ENCODE measurements around the gene TBC1D10A.

The TBC1D10A gene

DNA sequence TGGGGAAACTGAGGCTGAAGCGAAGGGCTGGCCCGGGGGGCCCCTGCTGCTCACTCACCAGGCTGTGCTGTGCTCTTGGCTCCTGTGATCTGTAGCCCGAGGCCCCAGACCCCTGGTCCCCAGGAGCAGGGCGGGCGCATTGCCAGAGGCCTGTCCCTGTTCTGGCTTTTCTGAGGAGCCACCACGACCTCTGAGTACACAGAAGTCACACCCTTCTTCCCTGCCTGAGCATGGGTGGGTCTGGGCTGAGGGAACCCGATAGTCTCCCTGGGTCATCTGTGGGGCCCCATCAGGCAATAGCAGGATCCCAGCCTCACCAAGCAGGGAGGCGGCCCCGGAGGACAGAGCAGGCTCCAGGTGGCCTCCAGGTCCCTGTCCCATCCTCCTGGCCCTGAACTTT lies 42.6 kb downstream of the TBC1D10A start:
- DNase-seq: no peak

DNA sequence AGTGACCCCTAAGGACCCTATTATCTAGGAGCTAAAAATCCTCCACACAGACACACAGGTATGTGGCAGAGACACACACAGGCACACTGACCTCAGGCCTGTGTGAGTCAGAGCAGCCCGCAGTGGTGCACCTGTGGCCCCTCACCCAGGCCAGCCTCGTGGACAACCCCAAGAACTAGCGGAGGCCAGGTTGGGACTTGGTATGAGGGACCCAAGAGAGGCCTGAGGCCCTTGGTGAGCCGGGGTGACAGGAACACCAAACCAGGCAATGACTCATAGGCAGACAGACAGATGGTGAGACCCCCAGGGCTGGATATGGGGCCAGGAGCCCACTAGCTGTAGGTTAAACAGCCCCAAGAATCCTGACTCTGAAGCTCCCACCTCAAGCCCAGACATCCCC lies 43.4 kb downstream of the TBC1D10A start:
- DNase-seq: no peak

DNA sequence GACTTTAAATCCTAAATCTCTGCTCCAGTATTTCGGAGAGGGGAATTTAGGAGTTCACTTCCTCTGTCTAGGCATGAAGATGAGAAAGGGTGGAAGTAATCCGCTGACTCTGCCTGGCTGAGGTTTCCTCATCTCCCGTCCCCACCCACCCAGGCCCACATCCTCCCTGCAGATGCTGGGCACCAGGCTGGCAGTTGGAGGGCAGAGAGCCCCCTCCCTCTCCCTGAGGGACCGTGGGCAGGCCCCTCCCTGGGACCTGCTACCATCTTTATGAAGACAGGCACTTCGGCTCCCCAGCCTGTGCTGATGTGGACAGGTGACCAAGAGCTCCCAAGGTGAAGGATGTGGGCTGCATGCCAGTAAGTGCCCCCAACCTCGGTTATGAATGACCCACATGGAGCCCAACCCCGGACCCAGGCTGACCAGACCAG lies 44.1 kb downstream of the TBC1D10A start:
- no peak for DNase-seq

DNA sequence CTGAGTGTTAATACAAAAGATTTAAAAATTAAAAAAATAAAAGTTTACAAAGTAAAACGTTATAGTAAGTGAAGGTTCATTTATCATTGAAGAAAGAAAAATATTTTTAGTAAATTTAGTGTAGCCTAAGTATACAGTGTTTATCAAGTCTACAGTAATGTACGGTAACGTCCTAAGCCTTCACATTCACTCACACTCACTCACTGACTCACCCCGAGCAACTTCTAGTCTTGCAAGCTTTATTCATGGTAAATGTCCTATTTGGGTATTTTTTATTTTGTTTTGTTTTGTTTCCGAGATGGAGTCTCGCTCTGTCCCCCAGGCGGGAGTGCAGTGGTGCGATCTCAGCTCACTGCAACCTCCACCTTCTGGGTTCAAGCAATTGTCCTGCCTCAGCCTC lies 46.2 kb downstream of the TBC1D10A start:
- no peak for DNase-seq

DNA sequence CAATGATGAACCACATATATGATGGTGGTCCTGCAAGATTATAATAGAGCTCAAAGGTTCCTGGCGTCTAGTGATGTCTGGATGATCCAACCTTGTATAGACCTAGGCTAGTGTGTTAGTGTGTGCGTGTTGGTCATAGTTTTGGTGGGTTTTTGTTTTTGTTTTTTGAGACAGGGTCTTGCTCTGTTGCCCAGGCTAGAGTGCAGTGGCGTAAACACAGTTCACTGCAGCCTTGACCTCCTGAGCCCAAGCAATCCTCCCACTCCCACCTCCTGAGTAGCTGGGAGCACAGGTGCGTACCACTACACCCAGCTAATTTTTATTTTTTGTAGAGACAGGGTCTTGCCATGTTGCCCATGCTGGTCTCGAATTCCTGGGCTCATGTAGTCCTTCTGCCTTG lies 46.8 kb downstream of the TBC1D10A start:
- DNase-seq: no peak

DNA sequence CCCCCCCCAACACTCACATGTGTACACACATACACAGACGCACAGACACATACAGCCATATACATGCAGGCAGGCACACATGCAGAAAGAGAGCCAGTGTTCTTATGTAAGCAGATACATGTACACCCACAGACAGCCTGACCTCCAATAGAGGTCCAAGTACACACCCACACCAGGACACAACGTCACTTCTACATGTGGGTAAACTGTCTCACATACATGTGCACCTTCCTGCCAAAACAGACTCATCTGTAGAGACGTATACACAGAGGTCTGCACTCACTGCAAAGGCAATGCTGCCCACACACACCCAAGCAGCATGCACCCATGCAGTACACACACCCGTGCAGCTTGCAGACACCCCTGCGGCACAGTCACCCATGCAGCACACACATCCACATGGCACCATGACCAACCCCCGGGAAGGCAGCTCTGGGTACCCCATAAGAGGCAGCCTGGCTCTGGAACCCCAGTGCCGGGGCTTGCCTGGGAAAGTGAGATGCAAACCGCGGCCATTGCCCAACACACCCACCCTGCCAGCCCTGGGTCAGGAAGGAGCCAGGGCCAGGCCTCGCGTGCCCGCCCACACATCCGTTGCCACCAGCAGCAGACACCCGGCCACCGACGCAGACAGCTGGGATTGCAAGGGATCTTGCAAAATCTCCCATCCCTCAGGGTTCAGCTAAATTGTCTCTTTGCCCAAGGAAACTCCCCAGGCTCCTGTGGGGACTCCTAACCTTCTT lies 47.5 kb downstream of the TBC1D10A start:
- no peak for DNase-seq

DNA sequence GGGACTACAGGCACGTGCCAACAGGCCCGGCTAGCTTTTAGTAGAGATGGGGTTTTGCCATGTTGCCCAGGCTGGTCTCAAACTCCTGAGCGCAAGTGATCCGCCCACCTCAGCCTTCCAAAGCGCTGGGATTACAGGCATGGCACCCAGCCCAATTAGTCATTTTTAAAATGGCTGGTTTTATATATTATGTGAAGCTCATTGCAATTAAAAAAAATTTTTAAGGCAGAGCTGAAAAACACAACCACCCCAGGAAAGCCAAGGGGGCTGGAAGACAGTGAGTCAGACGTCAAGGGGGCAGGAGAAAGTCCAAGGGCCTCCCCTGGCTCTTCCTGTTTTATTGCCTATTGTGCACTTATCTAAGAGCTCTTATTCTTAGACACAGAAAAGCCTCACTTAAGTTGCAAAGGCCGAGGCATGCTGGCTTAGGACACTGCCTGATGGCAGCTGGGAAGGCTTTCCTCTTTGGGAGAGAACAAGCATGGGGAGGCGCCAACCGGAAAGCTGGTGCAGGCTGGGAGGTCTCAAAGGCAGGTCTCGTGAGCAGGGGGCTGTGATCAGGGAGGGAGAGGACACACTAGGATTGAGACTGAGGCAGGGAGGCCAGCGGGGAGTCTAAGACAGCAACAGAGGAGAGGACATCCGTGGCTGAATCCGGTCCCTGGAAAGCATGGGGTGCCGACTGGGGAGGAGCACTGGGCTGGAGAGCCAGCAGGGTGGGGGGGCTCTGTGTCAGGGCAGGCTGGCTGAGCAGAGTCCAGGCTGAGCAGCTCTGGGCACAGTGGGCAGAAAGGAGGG lies 49.0 kb downstream of the TBC1D10A start:
- DNase-seq: no peak

DNA sequence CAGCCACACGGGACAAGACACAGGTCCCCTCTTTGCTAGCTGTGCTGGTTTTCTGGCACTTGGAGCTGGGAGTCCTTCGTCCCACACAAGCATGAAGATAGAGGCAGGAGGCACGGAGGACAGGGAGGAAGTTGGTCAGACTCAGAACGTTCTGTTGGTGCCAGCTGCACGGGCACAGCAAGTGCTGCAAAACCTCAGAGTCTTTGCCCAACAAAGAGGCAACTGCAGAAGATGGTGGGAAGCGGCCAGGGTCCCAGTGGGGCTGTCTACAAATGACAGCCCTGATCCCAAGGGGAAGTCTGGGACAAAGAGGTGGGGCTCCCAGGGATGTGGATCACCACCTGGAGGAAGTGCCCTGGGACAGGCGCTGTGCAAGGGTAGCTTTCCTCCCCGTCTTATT lies 50.7 kb downstream of the TBC1D10A start:
- no peak for DNase-seq

DNA sequence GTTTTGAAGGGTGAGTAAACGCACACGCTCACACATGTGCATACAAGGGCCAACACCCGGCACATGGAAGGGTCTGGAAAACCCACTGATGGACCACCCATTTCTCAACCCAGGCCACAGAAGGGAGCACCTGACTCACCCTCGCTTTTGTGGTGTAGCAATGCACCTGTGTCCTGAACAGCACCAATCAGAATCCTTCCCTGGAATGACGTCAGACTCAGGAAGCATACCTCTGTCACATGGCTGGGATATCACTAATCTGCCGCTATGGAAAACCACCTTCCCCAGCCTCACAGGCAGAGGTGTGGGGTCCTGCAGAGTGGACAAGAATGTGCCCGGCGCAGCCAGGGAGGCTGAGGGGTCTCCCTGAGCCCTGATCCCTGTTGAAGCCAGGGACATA lies 51.1 kb downstream of the TBC1D10A start:
- no peak for DNase-seq

DNA sequence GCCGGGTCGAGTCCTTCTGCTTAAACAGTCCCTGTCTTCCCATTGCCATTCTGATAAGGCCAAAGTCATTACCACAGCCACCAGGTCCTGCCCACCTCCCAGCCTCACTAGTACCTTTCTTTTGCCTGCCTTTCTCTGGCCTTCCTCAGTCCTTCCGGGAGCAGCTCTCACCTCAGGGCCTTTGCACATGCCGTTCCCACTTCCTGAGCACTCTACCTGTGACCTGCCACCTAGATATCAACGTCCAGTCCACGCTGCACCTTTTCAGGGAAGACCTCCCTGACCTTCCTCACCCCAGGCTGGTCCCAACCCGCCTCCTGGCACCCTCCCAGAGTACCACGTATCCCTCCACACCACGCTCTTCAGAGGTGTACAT lies 52.3 kb downstream of the TBC1D10A start:
- DNase-seq: no peak

DNA sequence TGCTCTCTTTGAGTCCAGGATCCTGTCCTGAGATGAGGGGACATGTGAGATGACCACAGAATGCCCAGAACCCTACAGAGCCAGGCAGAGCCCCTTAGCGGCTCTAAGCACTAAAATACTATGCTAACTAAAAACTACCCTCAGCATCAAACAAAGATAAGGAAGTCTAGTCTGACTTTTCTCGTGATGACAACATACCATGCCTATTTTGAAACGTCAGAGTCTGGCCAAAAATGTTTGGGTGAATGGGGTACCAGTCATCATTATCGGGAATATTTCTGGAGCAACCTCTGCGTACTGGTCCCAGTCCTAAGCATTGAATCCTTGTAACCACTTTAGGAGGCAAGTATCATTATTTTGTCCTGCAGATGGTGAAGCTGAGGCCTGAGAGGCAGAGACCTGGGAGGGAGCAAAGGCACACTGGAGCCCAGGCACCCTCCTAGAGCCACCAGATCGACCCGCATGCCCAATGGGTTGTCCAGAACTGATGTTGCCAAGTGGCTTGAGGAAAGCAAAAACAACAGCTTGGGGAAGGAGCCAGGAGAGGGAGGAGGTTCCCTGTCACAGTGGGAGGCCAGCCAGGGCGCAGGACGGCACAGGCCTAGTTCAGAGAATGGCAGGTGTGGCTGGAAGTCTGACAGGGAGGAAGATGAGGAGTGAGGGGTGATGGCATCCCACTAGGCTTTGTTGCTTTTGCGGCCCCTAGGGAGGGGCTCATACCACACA lies 52.9 kb downstream of the TBC1D10A start:
- no peak for DNase-seq

DNA sequence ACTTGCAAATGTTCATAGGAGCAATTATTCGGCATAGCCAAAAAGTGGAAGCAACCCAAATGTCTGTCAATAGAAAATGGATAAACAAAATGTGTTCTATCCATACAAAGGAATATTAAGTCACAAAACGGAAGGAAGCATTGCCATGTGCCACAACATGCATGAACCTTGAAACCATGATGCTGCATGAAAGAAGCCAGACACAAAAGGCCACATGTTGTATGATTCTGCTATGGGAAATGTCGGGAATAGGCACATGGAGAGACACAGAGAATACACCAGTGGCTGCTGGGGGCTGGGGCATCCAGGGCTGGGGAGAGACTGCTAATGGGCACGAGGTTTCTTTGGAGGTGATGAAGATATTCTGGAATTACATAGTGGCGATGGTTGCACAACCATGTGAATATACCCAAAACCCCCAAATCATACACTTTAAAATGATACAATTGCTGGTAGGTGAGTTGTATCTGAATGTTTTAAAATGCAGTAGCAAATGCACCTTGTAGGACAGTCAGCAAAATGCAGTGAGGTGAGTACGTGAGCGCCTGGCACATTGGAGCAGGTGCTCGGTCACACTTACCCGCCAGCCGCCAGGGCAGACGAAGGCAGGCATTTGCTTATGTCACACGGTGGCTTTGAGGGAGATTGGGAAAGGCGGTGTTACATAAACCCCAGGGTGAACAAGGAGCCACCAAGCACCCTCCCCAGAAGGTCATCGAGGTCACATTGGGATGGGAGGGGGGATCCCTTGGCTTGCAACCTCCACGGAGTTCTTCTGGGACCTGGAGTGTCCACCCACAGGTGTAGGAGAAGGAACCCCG lies 53.8 kb downstream of the TBC1D10A start:
- DNase-seq: no peak

DNA sequence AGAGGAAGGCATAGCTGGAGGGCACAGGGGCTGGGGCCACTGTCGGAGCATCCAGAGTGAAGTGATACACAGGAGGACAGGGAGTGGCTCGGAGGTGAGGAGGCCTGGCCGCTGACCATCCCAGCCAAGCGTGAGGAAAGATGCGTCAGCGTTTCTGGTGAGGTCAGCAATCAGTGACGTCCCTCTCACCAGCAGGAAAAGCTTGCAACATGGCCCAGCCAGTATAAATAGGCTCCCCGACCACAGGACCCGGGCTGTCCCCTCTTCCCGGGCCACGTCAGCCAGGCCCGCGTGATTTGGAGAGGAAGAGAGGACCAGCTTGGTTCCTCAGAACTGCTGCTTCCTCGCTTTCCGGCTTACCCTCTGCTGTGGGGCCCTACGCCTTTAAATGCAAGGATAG lies 55.9 kb downstream of the TBC1D10A start:
- no peak for DNase-seq

DNA sequence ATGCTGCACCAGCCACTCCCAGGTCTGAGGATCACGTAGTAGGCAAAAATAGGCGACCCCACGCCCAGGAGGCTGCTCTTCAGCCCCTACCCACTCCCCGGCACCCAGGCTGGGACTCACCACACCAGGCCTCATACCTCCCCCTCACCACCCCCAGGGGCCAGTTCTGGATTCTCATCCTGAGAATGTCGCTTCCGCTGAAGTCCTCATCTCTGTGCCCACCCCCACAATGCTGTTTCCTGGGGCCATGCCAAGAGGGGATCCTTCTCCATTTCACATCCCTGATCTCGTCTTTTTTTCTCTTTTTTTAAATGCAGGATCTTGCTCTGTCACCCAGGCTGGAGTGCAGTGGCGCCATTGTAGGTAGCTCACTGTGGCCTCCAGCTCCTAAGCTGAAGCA lies 58.4 kb downstream of the TBC1D10A start:
- no peak for DNase-seq

DNA sequence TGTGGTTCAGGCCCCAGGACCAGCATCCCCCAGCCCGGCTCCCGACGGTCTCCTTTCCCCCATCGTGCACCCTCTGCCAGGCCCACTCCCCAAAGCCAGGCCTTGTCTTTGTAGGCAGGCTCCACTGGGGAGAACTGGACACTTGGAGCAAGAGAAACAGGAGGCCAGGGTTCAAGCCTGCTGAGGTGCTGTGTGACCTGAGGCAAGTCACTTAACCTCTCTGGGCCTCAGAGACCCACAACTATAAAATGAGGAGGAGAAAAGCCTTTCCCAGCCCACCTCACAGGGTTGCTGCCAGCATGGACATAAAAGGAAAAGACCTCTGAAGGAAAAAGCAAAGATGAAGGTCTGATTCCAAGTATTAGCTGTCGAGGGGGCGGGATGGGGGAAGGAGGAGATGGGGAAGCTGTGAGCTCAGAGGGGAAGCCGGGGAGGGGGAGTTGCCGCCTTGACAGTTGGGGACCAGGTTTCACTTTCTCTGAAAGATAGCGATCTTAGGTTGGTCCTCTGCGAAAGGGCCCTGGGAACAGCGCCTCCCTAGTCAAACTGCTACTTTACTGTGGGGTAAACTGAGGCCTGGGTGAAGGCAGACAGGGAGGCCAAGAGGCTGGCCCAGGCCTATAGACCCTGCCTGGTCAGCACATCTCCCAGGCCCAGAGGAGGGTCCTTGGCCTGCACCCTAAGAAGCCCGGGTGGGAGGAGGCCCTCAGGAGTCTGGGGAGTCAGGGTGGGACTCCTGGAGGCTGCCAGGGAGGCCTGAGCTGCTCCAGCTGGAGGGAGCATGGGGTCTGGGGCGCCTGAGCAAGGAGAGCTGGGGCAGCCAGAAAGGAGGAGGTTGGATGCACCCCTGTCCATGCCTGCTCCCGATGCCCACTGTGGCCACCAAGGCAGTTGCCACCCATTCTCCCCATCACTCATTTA lies 59.1 kb downstream of the TBC1D10A start:
- DNase-seq: no peak

DNA sequence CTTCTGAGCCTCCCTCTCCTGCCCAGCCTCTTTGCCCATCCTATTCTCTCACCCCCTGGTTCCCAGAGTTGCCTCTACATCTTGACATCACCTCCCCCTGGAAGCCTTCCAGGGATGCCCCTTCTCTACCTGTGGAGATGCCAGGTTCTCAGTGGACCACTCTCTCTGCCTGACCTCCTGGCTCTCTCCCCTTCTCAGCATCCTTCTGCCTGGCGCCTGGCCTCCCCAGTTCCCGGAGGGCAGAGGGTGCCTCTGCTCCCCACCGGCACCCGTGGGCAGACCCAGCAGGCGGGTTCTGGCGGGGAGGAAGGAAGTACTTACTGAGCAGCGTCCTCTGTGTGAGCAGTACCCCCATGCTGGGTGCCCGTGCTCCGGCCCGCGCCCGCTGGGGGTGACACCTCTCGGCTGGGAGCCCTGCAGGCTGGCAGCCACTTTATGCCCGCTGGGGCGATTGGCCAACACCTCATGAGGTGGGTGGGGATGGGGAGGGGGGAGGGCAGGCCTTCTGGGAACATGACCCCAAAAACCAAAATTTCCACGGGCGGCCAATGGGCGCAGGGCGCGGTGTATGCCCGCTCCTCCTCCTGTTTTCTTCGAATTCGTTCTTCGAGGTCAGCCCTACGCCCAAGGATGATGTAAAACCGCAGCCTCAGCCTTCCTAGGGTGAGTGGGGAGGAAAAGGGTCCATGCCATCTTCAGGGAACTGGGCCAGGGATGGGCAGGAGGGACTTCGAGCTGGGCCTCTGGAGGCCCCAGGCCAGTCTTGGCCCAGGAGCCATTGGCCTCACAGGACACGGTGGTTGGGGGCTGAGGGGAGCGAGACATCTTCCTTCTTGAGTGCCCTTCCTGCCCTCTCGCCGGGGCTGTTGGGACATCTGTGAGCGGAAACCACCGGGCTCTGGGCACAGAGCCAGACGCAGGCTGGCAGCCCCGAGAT lies 60.0 kb downstream of the TBC1D10A start, which contains the start of gene OSM:
OSM (minus strand) TSS at position 407 of the 937 bp plus-strand sequence; CDS start at position 355, 52 bp downstream.
- no peak for DNase-seq

DNA sequence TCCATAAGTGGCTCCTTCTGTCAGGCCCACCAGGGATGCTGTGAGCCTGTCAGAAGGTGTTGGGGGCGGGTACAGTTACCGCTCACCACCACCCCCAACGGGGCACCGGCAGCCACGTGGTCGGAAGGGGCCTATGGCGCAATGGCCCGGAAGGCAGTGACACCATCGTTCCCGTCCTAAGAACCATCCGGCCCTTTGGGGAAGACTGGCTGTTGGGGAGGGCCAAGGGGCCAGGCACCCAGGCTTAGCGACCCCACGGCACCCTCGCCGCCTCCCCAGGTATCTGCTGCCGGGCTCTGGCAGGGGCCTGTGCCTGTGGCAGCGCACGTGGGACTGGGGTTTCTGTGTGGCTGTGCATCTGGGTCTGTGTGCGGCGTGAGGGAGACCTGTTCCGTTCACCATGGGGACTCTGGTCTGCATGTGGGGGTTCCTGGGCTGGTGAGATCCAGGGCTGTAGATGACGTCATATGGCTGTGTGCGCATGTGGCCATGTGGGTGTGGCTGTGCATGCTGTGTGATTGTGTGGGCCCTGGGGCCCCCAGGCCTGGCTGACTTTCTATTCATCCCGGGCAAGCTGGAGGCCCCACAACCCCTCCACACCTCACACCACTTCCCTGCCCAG lies 60.8 kb downstream of the TBC1D10A start:
- no peak for DNase-seq

DNA sequence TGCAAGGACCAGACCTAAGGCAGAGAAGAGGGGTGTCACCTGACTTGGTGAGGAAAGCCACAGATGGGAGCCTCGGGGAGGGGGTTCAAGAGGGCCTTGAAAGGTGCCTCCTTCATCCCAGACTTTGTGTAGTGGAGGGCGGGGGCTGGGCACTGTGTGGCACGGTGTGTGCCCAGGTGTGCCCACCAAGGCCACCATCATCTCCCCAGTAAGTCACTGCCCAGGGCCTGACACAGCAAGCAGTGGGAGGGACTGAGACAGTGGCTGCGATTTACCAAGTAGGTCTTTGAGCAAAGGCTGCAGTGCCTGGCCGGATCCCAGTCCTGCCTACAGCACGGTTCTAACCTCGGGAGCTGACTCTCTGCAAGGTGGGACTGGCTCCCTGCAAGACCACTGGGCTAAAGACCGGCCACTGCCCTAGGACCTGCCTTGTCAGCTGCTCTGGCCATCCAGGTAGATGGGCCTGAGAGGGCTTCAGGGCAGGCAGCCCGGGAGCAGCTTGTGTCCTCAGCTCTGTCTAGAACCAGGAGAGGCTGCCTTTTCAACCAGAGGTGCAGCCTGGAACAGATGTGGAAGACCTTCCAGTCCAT lies 61.5 kb downstream of the TBC1D10A start:
- no peak for DNase-seq

DNA sequence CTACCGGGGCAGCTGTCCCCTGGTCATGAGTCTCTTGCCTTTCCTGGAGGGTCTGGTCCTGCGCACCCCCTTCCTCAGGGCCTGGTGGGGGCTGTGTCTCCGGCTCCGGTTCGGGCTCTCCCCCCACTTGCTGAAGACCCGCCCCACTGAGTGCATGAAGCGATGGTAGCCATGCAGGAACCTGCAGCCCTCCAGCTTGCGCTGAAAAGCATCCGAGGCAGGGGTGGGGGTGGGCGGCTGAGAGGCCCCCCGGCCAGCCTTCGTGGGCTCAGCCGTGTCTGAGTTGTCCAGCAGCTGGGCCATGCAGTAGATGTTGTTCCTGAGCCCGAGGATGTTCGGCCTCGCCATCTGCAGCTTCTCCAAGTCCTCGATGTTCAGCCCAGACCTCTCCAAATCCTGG lies 62.9 kb downstream of the TBC1D10A start:
- no peak for DNase-seq

Measured in NCI-H774 (cell line).